NT2/D1 (cell line): ENCODE data around the gene MAP1LC3A.

Experiments used
- DNase-seq: peaks from one replicate; pipeline ENCODE4 v3.0.0-alpha.2; 2011; ENCODE audit warnings: low read depth, low spot score
- H3K27me3 ChIP-seq: 2 replicates; pipeline ENCODE4 v1.6.0; 2011; ENCODE audit warnings: mild to moderate bottlenecking; ENCODE audit not compliant: insufficient read length, insufficient read depth
- H3K36me3 ChIP-seq: 2 replicates; pipeline ENCODE4 v1.6.1; 2011; ENCODE audit warnings: mild to moderate bottlenecking, low read length, mixed read lengths; ENCODE audit not compliant: insufficient read depth, insufficient read length
- H3K4me1 ChIP-seq: 2 replicates; pipeline ENCODE4 v1.5.1; 2011; ENCODE audit not compliant: insufficient read depth, insufficient read length
- H3K4me3 ChIP-seq: 2 replicates; pipeline ENCODE4 v1.5.1; 2011; ENCODE audit warnings: low read depth; ENCODE audit not compliant: insufficient read length
- H3K9ac ChIP-seq: 2 replicates; pipeline ENCODE4 v1.6.0; 2011; ENCODE audit warnings: low read depth; ENCODE audit not compliant: insufficient read length
- H3K9me3 ChIP-seq: 2 replicates; pipeline ENCODE4 v1.5.1; 2011; ENCODE audit warnings: mild to moderate bottlenecking, low read length; ENCODE audit not compliant: insufficient read depth
- SUZ12 ChIP-seq: IDR thresholded peaks from 2 replicates; pipeline ENCODE4 v1.6.1; 2011; ENCODE audit not compliant: insufficient read length, insufficient read depth; ENCODE audit errors: extremely low read depth
- YY1 ChIP-seq: IDR thresholded peaks from 2 replicates; pipeline ENCODE4 v1.6.1; 2011; ENCODE audit not compliant: insufficient read length, insufficient read depth
- ZNF274 ChIP-seq: IDR thresholded peaks from 2 replicates; pipeline ENCODE4 v1.6.1; 2011; ENCODE audit warnings: mild to moderate bottlenecking, low read depth, low read length

The MAP1LC3A gene

DNA sequence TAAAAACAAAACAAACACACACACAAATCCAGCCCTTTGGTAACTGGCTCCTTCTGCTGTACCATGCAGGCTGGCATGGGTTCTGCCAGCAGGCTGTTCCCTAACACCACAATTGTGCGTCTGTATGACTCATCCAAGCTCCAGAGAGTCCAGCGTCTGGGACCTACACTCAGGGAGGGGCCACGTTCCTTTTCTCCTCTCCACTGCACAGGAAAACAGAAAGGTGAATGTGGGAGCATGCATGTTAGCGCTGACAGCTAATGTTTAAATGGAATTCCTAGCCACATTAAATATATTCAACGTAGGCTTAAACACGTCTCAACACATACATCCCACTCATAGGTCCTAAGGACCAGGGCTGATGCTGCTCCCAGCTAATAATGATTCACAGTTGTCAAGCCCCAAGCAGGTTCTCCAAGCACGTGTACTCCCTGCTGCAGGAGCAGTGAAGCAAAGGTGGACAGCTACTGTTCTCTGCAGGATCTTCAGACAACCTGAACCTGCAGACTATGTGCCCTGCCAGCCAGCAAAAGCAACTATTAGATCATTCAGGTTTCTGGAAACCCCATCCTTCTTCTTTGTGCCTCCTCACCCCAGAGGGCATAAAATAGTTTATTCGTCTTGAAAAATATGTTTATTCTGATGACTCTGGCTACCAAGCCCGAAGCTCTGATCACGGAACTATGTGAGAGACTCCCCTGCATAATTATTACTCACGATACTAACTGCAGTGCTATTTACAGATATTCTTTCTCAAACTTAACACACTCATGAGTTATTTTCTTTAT, 20.9 kb downstream of the MAP1LC3A start:
- H3K4me3 ChIP-seq = no peak overlapping the region
- no peaks in the 10 kb centered on the region for H3K9me3 ChIP-seq
- H3K4me1 ChIP-seq = peaks cover 12% of the 10 kb centered on the region
- DNase-seq = no peak
- H3K27me3 ChIP-seq = no peaks in the 10 kb centered on the region
- no peak for TF ChIP-seq YY1
- TF ChIP-seq SUZ12 = no peak
- TF ChIP-seq ZNF274 = no peak
- peaks cover 22% of the 10 kb centered on the region for H3K36me3 ChIP-seq
- H3K9ac ChIP-seq = no peak overlapping the region

DNA sequence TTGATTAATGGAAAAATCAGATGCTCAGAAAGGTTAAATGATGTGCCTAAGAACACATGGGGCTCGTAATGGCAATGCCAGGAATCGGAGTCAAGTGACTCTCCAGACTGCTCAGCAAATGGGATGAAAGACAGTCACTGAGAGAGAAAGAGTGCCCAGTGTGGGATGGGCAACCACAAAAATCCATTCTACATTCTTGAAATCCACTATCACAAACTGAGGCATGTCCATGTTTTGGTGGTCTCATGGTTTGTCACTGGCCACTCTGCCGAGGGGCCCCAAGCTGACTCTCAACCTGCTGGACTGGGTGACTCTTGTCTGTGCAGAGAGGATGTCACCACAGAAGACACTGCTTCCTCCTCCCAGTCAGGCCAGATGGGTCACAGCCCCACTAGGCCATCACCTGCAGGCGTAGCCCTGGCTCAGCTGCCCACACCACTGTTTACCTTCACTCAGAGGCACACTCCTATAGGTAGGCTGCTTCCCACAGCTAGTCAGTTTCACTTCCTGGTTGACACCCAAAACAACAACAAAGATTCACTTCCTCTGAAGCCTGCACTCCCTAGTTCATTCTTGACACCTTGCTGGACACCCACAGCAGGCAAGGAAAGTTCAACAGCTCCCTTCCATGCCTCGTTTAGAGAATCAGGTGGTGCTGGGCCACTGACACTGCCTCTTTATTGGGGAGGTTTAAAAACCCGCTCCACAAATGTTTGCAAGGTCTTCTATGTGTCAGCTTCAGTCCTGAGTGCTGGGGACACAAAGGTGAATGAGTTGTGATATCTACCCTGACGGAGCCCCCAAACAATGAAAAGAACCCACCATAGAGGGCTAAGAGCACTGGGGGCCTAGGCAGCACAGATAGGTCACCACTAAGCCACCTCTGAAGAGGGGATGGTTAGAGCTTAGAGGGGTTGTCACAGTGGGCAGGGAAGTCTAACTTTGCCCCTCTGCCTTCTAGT, 21.7 kb downstream of the MAP1LC3A start:
- Histone ChIP-seq H3K27me3 (no peaks in the 10 kb centered on the region), H3K4me3 (no peak overlapping the region), H3K4me1 (peaks cover 12% of the 10 kb centered on the region), H3K9ac (no peak overlapping the region), H3K36me3 (peaks cover 20% of the 10 kb centered on the region), H3K9me3 (no peaks in the 10 kb centered on the region)
- TF ChIP-seq SUZ12 (no peak), ZNF274 (no peak), YY1 (no peak)
- DNase-seq = no peak

DNA sequence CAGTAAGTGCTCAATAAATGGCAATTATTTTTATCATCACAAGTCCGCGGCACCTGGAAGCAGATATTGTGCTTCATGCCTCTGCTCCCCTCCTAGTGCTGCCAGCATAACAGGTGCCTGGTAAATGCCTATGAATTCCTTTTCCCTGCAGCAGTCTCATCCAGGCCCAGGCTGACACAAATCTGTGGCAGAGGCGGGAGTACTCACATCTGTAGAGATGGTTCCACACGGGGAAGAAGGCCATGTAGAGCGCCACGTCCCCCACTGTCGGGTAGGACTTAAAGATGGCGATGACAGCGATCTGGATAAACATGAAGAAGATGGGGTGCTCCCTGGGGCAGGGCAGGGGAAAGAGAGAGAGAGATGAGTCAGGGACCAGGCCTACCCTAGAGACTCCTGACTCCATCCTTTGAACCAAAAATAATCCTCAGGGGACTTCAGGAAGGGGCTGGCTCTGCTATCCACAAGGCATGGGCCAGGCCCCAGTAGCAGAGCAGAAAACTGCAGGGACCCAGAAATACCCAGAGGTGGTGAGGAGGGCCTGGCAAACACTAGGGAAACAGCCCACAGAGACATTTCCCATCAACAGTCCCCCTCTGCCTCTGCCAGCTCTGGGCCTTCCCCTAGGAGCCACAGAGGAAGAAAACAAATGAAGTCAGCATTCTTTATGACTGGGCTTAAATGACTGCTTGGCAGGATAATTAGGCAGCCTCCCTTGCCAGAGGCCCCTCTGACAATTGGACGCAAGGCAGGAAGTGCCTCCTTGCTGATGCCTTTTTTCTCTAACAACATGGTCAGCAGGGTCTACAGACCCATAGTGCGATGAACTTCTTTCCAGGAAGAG, 23.0 kb downstream of the MAP1LC3A start:
- H3K9me3 ChIP-seq = no peaks in the 10 kb centered on the region
- peak; percentile 32 for DNase-seq
- peaks cover 21% of the 10 kb centered on the region for H3K36me3 ChIP-seq
- no peak overlapping the region for H3K4me3 ChIP-seq
- H3K4me1 ChIP-seq = peaks cover 12% of the 10 kb centered on the region
- no peak for TF ChIP-seq YY1
- TF ChIP-seq SUZ12 = no peak
- no peak for TF ChIP-seq ZNF274
- no peaks in the 10 kb centered on the region for H3K27me3 ChIP-seq
- peak overlapping the region; percentile 29 for H3K9ac ChIP-seq

DNA sequence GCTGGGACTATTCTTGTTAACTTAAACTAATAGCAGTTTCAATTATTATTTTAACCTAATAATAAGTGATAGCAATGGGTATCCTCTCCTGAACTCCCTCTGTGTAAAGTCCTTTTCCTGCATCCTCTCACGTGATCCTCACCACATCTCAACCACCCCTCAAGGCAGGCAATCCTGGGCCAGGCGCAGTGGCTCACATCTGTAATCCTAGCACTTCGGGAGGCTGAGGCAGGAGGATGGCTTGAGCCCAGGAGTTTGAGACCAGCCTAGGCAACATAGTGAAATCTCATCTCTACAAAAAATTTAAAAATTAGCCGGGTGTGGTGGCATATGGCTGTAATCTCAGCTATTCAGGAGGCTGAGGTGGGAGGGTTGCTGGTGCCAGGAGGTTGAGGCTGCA, 23.7 kb downstream of the MAP1LC3A start:
- Histone ChIP-seq H3K4me3 (no peak overlapping the region), H3K27me3 (no peaks in the 10 kb centered on the region), H3K9ac (no peak overlapping the region), H3K9me3 (no peaks in the 10 kb centered on the region), H3K36me3 (peaks cover 21% of the 10 kb centered on the region), H3K4me1 (peaks cover 12% of the 10 kb centered on the region)
- TF ChIP-seq ZNF274 (no peak), SUZ12 (no peak), YY1 (no peak)
- DNase-seq = no peak

DNA sequence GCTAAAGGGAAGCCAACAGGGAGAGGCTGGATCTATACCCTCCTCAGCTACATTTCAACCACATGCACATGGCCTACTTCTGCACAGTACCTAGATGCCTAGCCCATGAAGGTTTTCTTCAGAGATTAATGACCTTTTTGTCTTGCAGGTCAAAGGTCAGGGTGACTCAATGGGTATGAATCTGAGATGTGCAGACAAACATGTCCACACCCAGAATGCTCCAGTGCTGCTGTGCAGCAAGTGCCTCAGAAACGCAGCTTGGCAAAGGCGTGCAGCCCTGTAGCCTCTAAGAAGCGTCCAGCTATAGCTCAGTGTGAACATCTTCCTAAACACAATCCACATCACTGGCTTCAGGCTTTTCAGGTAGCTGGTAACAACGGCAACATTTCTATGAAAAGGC, 24.4 kb downstream of the MAP1LC3A start:
- Histone ChIP-seq H3K9me3 (no peaks in the 10 kb centered on the region), H3K27me3 (no peaks in the 10 kb centered on the region), H3K4me3 (no peak overlapping the region), H3K4me1 (peaks cover 12% of the 10 kb centered on the region), H3K9ac (no peak overlapping the region), H3K36me3 (peaks cover 21% of the 10 kb centered on the region)
- DNase-seq = no peak
- no peak for TF ChIP-seq SUZ12
- TF ChIP-seq ZNF274 = no peak
- TF ChIP-seq YY1 = no peak

DNA sequence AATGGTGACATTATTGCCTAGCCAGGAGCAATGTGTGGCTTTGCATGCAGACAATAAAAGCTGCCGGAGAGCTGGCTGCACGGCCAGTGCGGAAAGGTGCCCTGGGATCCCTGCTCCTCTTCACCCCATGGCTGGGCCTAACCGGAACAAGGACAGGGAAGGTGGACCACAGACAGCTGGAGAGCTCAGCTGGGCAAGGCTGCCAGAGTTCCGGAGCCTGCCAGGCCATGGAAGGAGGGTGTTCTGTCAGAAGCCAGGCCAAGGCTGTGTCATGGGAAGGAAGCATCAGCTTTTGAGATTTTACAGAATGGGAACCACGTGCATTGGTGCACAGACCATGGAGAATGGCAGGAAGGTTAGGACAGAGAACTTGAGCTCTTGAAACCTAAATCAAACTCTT, 25.0 kb downstream of the MAP1LC3A start:
- Histone ChIP-seq H3K9me3 (no peaks in the 10 kb centered on the region), H3K27me3 (no peaks in the 10 kb centered on the region), H3K4me3 (no peak overlapping the region), H3K4me1 (peaks cover 12% of the 10 kb centered on the region), H3K36me3 (peaks cover 21% of the 10 kb centered on the region), H3K9ac (no peak overlapping the region)
- no peak for DNase-seq
- no peak for TF ChIP-seq YY1
- no peak for TF ChIP-seq ZNF274
- no peak for TF ChIP-seq SUZ12

DNA sequence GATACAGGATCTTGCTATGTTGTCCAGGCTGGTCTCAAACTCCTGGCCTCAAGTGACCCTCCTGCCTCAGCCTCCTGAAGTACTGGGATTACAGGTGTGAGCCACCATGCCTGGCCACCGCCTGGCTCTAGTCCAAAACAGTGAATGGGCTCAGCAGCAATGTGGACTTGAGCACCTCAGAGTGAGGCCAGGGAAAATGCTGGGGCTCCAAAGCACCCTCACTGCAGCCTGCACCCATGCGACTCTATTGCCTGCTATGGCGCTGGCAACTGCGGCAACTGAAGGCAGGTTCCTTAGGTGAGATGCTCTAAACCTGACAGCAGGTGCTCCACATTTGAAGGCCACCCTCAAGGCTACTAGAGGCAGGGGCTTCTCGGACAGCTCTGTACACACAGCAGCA, 26.5 kb downstream of the MAP1LC3A start:
- no peak overlapping the region for H3K9ac ChIP-seq
- H3K4me1 ChIP-seq = peaks cover 12% of the 10 kb centered on the region
- TF ChIP-seq SUZ12 = no peak
- TF ChIP-seq YY1 = no peak
- no peak for TF ChIP-seq ZNF274
- DNase-seq = no peak
- H3K36me3 ChIP-seq = peaks cover 21% of the 10 kb centered on the region
- no peaks in the 10 kb centered on the region for H3K9me3 ChIP-seq
- no peak overlapping the region for H3K4me3 ChIP-seq
- no peaks in the 10 kb centered on the region for H3K27me3 ChIP-seq
